GM19467 (cell line): ENCODE results near the gene ARNT2.

ENCODE experiments used
- ATAC-seq: cut with Tn5 transposase; IDR thresholded peaks from one replicate; pipeline ENCODE4 v1.9.1; 2021; ENCODE audit warnings: mild to moderate bottlenecking, moderate library complexity; ENCODE audit not compliant: unreplicated experiment

The ARNT2 gene

DNA sequence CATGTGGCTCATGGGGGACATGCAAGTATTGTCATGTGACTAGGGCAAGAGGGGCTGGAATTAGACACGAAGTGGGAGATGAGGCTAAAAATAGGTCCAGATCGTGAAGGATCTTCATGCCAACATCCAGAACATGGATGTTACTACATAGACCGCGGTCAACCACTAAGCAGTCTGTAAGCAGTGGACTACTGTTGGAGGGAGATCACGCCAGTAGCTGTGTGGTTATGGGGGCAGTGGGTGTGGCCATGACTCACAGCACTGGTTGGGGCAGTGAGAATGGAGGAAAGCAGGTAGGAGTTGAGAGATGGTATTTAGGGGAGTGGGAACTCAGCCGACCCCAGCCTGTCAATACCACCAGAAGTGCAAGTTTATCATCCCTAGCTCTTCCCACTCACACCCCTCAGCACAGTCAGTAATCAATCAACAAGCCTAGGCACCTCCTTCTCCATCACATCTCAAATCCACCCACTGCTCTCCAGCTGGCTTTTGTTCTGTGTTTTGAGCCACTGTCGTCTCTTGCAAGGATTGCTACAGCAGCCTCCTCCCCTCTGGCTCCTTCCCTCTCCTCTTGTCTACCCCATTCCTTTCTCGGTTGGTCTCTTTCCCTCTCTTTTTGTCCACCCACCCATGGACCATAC is 183.8 kb downstream of the ARNT2 start:
- ATAC-seq, result no peak

- no peak for ATAC-seq
Observed at GRCh38 chr15:80588801-80589200, 184.6 kb downstream of the ARNT2 start.

DNA sequence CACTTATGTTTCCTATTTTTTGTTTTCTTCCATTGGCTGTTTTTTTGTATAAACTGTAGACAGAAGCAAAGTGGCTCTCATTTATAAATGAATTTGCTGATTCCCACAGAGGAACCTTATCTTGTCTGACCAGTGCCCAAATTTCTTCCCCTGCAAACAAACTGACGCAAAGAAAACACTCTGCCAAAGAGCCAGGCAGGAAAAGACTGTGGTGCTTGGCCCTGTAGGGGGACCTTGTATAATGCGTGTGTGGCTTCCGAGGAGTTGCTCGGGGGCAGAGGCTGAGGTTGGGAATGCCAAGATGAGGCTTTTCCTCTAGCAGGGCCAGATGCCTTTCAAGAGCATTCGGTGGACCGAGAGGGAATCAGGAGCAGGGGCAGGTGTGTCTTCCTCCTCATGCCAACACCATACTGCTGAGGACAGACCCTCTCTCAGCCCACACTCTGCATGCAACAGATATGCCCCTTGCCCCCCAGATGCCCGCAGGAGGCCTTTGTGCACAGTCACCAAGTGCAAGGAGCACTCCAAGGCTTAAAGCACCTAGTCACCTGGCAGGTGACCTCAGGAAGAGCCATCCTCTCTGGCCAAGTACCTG is 186.7 kb downstream of the ARNT2 start:
- no peak for ATAC-seq

GRCh38 chr15:80591471-80591870 is 187.3 kb downstream of the ARNT2 start:
- ATAC-seq, result no peak

DNA sequence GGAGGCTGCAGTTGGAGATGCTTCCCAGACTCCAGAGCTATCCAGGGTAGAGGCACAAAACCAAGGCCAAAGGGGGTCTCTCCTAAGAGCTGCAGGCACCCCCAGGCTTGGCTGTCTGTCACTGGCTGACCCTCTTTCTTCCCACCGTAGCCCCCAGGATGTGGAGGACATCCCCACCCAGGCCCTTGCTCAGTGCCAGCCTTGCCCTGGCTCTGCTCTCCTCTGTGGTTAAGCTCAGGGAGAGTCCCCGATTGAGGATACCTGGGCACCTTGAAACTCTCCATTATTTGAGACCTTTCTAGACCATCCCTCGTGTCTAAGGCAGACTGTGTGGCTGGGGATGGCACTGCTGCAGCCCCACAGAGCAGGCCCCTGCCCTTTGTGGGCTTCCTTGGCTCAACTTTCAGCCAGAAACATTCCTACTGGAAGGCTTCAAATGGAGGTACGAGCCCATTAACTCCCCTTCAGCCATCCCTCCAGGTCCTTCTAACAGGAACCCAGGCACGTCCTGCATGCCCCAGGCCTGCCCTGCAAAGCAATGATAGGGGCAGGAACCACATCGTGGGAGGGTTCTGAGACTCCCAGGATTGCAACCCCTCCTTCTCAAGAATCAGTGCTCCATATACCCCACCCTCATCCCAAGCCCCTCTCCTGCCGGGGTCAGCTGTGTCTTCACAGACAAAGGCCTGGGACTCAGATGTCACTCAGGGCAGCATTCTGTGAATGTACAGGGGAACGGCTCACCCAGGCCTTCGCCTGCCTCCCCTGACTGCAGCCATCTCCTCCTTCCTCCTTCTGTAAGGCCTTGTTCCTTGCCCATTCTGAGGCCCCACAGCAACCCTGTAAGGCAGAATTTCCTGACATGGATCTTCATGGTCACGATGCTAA is 188.0 kb downstream of the ARNT2 start:
- ATAC-seq, result no peak

GRCh38 chr15:80593486-80594030 is 189.4 kb downstream of the ARNT2 start:
- ATAC-seq, result no peak

DNA sequence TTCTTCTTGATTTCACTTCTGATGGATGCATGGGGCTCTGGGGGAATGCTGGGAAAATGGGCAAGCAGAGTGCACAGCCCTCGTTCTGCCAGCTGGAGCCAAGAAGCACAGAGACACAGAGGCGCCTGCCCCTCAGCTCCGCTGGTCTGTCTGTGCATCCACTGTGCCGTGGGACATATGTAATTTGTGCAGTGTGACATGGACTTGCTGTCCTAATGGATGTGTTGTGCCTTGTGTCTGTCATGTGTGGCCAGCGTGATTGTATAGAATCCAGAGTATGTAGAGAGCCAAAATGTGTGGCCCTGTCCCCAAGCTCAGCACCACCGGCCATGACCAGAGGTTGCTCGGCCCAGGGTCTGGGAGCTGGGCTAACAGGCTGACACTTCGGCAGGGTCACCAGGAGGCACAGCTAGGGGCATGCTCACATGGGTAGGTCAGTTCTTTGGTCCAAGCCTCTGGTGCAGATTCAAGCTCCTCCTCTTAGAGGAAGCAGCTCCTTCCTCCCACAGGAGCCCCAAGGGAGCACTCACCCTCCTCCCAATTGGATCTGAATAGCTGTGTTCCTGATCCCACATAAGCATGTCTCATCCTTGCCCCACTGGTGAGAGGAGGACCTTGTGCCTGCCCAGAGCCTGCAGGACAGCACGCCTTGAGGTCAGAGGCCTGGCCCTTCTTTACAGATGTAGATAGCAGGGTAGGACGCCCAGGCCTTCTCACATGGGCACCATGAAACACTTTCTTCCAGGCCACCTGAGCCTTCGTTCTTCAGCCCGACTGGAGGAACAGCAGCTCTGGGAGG is 190.1 kb downstream of the ARNT2 start:
- ATAC-seq, result no peak

DNA sequence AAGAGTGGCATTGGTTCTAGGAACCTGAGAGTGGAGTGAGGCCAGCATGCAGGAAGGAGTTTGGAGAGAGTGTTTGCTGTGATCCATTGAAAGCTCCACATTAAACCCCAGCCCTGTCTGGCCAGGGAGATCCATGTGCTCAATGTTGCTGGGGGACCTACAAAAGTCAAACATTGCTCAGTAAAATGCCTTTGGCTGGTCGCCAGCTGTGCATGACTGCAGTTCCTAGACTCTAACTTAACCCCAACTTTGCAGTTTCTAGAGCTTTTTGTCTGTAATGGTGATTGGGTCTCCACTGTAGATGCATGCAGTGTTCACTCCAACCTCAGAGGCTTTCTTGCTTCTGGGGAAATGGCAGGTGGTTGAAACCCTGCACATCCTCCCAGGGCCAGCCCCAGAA is 191.2 kb downstream of the ARNT2 start:
- no peak for ATAC-seq

DNA sequence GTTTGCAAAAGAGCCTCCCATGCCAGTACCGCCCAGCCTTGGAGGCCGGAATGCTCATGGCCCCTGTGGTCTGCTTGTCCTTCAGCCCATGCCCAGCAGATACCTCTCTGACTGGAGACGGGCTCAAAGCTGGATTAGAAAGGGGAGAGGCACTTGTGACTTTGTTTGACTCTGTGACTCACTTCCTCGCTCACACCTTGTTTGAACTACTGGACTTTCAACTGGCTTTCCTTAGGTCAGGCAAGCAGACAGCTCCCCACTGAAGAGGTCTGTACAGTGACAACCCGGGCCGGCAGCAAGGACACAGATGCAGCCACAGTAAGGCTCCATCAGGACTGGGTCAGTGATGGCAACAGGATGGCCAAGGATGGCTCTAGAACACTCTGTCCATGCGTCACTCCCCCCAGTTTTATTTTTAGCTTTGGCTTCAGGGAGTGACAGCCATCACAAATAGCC is 192.4 kb downstream of the ARNT2 start:
- ATAC-seq, result no peak

GRCh38 chr15:80597076-80597475 is 192.9 kb downstream of the ARNT2 start:
- no peak for ATAC-seq

DNA sequence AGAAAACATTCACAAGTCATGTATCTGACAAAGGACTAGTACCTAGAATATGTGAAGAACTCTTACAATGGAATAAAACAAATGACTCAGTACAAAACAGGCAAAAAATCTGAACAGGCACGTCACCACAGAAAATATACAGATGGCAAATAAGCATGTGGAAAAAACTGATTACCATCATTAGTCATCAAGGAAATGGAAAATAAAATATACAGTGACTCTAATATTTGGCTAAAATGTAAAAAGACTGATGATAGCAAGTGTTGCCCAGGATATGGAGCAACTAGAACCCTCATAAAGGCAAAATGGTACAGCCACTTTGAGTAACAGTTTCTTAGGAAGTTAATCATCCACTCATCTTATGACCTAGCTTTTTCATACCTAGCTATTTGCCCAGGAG is 195.2 kb downstream of the ARNT2 start:
- ATAC-seq, result no peak

DNA sequence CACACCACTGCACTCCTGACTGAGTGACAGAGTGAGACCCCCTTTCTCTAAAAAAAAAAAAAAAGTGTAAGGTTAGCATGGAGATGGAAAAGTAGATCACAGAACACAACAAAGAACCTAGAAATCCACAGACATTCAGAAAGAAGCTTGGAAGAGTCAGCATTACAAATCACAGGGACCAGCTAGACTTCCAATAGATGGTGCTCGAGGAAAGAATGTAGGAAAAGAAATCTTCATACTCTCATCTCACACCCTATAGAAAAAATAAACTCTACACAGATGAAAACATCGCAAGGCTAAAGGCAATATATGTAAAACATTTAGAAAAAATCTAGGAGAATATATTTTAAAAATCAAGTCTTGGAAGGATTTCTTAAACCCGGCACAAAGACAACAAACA is 196.4 kb downstream of the ARNT2 start:
- ATAC-seq, result no peak

DNA sequence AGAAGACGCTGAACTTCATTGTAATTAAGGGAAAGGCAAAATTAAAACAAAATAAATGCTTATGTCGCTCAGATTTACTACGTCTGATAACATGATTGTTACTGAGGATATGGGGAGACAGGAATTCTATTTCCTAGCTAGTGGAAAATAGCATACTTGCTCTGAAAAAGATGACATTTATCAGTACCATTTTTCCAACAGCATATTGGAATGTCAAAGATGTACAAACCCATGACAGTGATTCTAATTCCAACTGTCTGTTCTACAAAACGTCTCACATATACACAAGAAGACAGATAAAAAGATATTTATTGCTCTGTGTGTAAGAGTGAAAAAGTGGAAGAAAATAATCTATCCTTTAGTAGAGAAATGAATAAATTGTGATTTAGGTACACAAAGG is 197.1 kb downstream of the ARNT2 start:
- ATAC-seq, result no peak

DNA sequence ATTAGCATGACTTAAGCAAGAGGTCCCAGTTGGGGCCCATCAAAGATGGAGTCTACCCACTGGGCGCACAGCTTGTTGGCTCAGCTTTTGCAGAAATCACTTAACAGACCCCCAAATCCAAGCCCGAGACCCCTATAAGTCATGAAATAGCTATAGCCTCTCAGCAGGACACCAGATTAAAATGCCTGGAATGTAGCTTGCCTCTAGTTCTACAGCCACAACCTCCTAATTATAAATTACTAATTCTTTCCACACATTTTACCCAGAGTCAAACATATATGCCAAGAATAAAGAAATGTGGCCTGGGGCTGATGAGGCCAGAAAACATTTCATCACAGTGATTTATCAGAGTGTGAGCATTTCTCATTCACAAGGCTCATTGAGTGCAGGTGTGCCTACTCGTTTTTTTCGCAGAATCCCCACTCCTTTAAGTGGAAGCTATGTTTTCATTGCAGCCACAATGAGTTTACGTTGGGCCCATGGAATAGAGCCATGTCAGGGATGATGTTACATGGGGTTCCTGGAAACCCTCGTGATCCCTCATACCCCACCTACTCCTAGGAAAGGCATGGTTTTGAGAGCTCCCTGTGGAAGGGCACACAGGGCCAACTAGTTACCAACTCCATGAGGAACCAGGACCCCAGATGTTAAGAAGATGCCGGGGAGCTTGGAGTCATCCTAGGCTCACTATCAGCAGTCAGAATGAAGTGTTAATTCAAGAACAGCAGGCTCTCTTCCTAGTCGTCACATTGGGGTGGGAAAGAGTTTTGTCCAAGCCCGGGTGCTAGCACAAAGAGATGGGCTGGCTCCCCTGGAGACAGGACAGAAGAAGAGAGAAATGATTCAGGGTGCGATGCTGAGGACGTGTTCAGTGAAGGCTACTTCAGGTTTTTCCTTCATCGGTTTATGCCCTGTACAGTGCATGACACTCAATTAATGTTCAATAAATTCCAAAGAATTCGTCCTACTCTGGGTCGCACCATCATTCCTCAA is 200.7 kb downstream of the ARNT2 start:
- no peak for ATAC-seq

GRCh38 chr15:80605591-80606150 is 201.5 kb downstream of the ARNT2 start:
- ATAC-seq, result no peak

GRCh38 chr15:80606511-80607071 is 202.4 kb downstream of the ARNT2 start:
- no peak for ATAC-seq

DNA sequence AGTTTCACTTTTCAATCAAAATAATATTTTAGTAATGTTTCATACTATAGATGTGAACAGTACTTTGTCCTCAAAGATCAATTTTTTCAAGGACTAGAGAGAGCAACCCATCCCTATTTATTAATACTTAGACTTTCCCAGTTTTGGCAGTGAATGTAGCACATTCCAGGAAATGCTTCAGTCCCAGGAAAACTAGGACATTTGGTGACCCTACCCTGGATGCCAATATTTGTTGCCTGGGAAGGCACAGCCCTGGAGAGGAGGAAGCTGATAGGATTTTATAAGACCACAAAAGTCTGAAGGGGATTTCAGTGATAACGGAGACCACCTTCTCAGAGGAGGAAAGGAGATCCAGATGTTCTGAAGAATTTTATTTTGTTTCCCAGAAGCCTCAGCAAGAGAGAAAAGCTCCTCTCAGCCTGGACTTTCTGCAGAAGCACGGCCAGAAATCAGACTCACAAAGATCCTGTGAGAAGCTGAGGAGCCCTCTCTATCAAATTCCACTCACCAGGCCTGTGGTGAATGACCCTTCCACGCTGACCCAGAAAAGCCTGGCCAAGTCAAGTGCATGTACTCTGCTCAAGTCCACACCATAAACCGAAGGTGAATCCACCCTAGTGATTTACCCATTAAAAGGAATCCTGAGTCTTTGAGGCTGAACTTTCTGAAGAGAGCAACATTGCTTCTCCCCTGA is 203.3 kb downstream of the ARNT2 start:
- no peak for ATAC-seq

GRCh38 chr15:80608688-80609087 is 204.5 kb downstream of the ARNT2 start:
- ATAC-seq, result no peak
